DND-41 (cell line): ENCODE measurements around the gene ABCC10.

Experiments
- CTCF ChIP-seq: IDR thresholded peaks from 2 replicates; pipeline ENCODE4 v1.5.1; 2012; ENCODE audit warnings: borderline replicate concordance, low read length, moderate library complexity, mild to moderate bottlenecking; ENCODE audit not compliant: poor library complexity, severe bottlenecking; ENCODE audit errors: extremely low read depth
- EZH2 ChIP-seq: IDR thresholded peaks from 3 replicates; pipeline ENCODE4 v1.6.1; 2012; ENCODE audit warnings: borderline replicate concordance, low read depth, mild to moderate bottlenecking, moderate library complexity, low read length, inconsistent platforms; ENCODE audit not compliant: severe bottlenecking

- TF ChIP-seq CTCF (no peak), EZH2 (no peak)
These were observed 30.8 kb upstream of the ABCC10 start for GRCh38 chr6:43396408-43397149.
